Measurements from ENCODE around the gene PMPCA.

DNA sequence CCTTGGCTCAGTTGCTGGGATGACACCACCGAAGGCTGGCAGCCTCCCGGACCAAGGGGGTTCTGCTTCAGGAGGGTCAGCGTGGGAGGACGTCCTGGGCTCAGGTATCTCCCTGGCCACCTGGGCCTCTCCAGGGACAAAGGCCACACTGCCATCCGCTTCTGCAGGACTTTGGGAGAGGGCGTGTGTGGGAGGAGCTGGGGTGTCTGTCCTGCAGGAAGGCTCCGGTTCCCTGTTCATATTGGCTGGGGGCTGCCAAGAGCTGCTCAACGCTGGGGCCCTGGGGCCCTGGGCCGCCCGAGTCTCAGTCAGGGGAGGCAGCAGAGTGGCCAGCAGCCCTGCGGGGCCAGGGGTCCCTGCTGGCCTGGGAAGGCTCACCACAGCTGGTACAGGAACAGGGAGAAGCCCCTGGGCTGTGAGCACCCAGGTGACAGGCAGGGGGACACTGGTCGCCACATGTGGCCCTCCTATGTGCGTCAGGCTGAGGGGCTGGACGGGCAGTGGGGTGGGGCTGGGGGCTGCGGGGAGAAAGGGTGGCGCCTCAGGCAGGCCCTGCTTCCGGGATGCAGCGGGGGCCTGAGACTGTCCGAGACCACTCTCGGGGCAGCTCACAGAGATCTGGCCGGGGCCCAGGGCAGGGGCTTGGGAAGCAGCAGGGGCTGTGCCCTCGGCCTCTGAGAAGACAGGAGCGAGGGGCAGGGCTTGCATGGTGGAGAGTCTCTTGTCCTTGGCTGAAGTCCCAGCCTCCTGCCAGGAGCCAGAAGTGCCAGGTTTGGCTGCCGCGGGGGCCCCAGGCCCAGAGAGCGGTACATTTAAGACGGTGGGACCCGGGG, 32.1 kb upstream of the PMPCA start:
- TF ChIP-seq, protein P1, sequence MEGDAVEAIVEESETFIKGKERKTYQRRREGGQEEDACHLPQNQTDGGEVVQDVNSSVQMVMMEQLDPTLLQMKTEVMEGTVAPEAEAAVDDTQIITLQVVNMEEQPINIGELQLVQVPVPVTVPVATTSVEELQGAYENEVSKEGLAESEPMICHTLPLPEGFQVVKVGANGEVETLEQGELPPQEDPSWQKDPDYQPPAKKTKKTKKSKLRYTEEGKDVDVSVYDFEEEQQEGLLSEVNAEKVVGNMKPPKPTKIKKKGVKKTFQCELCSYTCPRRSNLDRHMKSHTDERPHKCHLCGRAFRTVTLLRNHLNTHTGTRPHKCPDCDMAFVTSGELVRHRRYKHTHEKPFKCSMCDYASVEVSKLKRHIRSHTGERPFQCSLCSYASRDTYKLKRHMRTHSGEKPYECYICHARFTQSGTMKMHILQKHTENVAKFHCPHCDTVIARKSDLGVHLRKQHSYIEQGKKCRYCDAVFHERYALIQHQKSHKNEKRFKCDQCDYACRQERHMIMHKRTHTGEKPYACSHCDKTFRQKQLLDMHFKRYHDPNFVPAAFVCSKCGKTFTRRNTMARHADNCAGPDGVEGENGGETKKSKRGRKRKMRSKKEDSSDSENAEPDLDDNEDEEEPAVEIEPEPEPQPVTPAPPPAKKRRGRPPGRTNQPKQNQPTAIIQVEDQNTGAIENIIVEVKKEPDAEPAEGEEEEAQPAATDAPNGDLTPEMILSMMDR (IDR thresholded peaks at IDR 0.05) = no peak
- no peak for TF ChIP-seq POLR2A (IDR thresholded peaks at IDR 0.05)
